22Rv1 (cell line): ENCODE results near the gene ZNF581.

ENCODE experiments used
- ZFX ChIP-seq: fragments of 450-650 bp; IDR thresholded peaks from 2 replicates; pipeline ENCODE4 v1.6.1; 2017; ENCODE audit warnings: antibody characterized with exemption, borderline replicate concordance
- TF ChIP-seq, protein P1 (sequence below): fragments of 450-650 bp; IDR thresholded peaks from 2 replicates; pipeline ENCODE4 v1.5.1; 2017; ENCODE audit warnings: mild to moderate bottlenecking

DNA sequence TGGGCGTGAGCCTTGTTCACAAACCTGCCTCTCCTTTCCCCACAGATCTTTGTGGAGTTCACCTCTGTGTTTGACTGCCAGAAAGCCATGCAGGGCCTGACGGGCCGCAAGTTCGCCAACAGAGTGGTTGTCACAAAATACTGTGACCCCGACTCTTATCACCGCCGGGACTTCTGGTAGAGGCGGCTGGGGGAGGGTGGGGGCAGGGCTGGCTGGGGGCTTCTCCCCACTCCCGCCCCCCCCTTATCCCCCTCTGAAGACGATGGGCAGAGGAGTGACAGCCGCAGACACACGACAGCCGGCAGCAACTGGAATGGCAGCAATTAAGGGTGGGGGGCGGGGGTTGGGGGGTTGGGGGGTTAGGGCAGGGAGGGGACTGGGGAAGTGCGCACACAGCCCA lies 30.4 kb downstream of the ZNF581 start:
- TF ChIP-seq, protein P1, sequence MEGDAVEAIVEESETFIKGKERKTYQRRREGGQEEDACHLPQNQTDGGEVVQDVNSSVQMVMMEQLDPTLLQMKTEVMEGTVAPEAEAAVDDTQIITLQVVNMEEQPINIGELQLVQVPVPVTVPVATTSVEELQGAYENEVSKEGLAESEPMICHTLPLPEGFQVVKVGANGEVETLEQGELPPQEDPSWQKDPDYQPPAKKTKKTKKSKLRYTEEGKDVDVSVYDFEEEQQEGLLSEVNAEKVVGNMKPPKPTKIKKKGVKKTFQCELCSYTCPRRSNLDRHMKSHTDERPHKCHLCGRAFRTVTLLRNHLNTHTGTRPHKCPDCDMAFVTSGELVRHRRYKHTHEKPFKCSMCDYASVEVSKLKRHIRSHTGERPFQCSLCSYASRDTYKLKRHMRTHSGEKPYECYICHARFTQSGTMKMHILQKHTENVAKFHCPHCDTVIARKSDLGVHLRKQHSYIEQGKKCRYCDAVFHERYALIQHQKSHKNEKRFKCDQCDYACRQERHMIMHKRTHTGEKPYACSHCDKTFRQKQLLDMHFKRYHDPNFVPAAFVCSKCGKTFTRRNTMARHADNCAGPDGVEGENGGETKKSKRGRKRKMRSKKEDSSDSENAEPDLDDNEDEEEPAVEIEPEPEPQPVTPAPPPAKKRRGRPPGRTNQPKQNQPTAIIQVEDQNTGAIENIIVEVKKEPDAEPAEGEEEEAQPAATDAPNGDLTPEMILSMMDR: no peak
- no peak for TF ChIP-seq ZFX
